SH-SY5Y (cell line): ENCODE measurements around the gene RNASE2.

Source experiments
- GATA2 ChIP-seq: IDR thresholded peaks from 2 replicates; pipeline ENCODE4 v1.6.1; 2011; ENCODE audit warnings: mild to moderate bottlenecking, low read depth, low read length
- GATA3 ChIP-seq: IDR thresholded peaks from 2 replicates; pipeline ENCODE4 v1.6.1; 2011; ENCODE audit warnings: low read depth, mild to moderate bottlenecking, low read length, moderate library complexity

GRCh38 chr14:21001218-21001617 is 45.9 kb downstream of the RNASE2 start:
- TF ChIP-seq GATA2 (no peak), GATA3 (no peak)
